ENCODE data around the gene ZFAND3.

ZFAND3 gene

DNA sequence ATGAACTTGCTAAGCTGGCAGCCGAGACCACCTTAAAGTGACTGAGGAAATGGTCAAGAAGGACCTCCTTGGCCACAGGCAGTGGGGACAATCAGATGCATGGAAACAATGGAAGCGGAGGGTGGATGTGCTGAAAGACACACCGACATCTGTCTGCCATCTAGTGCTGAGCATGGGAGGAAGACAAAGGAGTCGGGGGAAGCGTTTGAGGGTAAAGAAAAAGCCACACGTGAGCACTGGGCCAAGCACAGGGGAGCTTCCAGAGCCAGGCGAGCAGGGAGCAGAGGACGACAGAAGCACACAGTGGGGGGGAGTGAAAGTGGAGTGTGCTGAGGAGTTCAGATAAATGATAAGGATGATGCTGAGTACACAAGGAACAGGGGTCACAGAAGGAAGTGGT lies 367.8 kb downstream of the ZFAND3 start:
- DNase-seq: no peak

DNA sequence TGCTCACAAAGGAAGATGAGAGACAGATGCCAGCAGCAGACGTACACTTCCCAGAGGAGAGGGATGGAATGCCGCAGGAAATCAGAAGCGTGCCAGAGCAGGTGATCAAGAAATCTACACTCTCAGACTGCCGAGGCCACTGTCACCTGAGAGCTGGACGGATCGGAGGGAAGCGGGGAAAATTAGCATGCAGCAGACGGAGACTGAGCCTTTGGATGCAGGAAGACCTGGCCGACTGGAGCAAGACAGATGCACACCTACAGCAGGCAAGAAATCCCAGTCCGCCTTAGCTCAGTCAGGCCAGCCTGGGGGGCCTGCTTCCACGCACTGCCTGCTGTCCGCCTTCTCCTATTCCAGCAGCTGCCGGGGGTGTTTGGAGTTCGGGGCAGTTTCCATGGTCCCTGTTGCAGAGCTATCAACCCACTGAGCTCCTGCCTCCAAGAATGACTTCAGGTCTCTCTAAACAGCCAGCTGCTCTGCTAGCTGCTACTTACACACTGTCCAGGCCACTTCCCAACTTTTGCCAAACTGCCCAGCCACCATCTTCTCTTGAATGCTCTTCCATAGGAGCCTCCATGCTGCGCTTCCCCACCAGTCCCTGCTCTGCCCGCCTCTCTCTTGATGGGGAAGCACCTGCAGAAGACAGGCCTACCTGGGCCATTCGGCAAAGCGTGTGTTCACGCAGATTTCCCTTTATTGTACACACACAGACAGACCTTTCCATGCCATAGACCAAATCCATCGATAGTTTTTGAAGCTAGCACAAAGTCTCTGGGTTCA lies 368.5 kb downstream of the ZFAND3 start:
- TF ChIP-seq GATA1 (IDR thresholded peaks at IDR 0.05; ENCODE audit: low read depth, low read length): no peak
- no peak for TF ChIP-seq POLR2A (IDR thresholded peaks at IDR 0.05; ENCODE audit: low read length)
- DNase-seq: no peak

More for the DNA sequence above, 367.8 kb downstream of the ZFAND3 start:
- no peak for TF ChIP-seq GATA1 (IDR thresholded peaks at IDR 0.05; ENCODE audit: low read depth, low read length)
- no peak for TF ChIP-seq POLR2A (IDR thresholded peaks at IDR 0.05; ENCODE audit: low read length)

DNA sequence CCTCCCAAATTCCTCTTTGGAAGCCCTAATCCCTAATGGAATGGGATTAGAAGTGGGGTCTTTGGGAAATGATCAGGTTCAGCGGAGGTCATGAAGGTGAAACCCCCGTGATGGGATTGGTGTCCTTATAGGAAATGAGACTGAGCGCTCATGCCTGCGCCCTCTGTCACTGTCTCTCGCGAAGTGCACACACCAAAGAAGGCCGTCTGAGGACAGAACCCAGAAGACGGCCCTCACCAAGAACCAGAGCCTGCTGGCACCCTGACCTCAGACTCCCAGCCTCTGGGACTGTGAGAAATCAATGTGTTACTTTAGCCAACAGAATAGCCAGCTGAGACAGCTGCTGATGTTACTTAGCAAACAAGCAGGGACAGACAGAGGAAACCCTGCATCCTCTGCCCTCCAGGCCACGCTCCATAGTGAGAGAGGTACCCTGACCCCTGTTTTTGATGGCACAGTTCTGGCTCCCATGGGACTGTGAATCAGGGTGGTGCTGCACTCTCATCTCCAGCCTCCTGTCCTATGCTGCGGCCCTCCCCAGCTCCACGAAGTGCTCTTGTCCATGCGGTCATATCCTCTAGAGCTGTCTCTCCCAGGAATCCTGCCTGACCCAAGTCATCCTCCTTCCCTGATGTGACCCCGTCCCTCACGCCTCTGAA lies 369.3 kb downstream of the ZFAND3 start:
- TF ChIP-seq POLR2A (IDR thresholded peaks at IDR 0.05; ENCODE audit: low read length) (no peak), GATA1 (IDR thresholded peaks at IDR 0.05; ENCODE audit: low read depth, low read length) (no peak)
- no peak for DNase-seq

DNA sequence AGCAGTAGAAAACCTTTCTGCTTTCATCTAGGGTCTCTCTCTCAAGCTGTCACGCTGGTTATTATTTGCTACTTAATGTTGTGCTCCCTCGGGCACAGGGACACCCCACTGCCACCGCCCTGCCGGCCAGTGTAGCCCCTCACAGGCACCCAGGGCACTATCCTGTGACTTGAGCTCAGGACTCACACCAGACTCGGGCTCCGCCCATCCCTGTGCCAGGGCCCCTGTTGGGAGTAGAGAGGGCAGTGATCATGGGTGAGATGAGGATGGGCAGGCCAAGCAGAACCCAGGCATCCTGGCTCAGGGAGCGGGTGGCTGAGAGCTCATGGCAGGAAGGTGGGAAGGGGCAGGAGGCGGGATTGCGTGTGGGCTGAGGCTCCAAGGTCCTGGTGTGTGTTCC lies 371.9 kb downstream of the ZFAND3 start:
- TF ChIP-seq GATA1 (IDR thresholded peaks at IDR 0.05; ENCODE audit: low read depth, low read length) (no peak), POLR2A (IDR thresholded peaks at IDR 0.05; ENCODE audit: low read length) (no peak)
- DNase-seq: no peak

DNA sequence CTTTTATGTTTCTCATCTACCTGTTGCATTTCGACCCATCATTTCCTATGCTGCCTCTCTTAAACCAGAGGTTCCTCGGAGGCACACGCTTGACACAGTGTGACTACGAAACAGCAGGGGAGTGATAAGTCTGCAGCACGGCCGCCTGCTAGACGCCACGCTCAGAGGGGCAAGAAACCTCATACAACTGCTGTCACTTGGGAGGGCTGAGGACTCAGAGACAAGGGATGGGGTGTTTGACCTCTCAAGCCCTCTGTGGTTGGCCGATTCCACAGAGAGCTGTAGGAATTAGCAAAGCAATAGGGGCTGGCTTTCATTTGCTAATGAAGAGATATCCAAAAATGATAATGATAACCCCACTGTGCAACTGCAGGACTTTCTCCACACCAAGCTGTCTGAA lies 372.5 kb downstream of the ZFAND3 start:
- DNase-seq: no peak
- TF ChIP-seq POLR2A (IDR thresholded peaks at IDR 0.05; ENCODE audit: low read length): no peak
- no peak for TF ChIP-seq GATA1 (IDR thresholded peaks at IDR 0.05; ENCODE audit: low read depth, low read length)

DNA sequence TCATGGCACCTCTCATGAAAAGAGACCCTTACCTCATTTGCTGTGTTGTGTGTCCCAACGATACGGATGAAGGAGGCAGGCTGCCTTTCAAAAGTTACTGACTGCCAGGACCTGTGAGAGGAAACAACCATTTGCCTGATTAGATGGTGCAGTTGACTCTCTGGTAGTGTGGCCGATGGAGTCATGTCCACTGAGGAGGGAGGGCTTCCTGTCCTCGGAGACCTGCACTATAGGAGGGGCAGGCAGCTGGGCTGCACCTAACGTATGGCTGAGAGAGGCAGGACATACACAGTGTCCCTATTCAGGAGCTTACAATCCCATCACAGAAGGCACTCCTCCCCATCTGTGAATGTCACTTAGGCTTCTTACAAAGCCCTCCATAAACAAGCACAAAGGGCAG lies 373.0 kb downstream of the ZFAND3 start:
- TF ChIP-seq POLR2A (IDR thresholded peaks at IDR 0.05; ENCODE audit: low read length) (no peak), GATA1 (IDR thresholded peaks at IDR 0.05; ENCODE audit: low read depth, low read length) (no peak)

DNA sequence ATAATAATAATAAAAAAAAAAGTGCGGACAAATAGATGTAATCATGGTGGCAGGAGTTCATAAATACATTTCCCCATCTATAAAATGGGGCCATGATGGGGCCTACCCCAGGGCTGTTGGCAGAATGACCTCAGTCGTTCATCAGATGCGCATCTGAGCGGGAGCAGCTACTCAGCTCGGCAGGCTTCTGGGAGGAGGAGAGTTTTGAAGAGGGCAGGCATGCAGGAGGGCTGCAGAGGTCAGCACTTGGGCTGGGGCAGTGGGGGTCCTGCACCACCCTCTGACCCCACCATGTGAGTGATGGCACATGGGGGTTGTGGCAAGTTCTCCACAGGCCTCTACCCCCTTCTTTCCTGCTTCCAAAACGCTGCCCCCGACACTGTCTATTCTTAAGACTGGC lies 373.5 kb downstream of the ZFAND3 start:
- TF ChIP-seq GATA1 (IDR thresholded peaks at IDR 0.05; ENCODE audit: low read depth, low read length) (no peak), POLR2A (IDR thresholded peaks at IDR 0.05; ENCODE audit: low read length) (no peak)
- DNase-seq: no peak

More for the DNA sequence above, 373.0 kb downstream of the ZFAND3 start:
- DNase-seq: no peak

DNA sequence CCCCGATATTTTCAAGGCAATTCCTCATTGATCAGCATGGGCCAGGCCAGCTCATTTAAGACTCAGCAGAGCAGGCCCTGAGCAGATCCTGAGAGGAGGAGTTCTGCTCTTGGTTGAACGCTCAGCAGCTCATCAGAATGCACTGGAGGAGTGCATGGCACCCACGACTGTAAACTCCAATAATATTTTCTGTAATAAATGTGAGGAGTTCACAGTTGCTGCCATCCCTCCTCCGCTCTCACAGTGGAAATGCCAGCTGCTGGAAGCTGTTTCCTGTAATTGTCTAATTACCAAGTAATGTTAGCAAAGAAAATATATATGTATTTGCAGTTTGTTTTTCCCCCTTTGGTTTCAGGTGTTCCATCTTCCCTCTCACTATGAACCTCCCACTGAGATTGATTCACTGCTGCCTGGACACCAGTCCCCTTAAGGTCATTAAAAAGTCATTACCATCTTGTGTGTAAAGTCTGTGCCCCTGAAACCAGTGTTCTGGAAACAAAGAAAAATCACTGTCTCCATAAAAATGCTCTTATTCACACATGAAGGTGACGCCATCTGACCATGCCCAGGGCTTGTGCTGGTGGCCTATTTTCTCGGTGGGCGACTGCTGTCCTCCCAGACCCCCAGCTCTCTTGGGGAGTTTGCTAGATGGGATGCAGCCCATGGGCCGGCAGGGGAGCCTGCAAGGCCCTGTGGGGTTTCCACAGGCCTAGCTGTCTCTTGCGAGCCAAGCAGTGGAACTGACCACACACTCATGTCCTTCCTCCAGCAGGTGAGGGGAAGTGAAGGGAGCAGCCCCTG lies 374.2 kb downstream of the ZFAND3 start:
- TF ChIP-seq GATA1 (IDR thresholded peaks at IDR 0.05; ENCODE audit: low read depth, low read length) (no peak), POLR2A (IDR thresholded peaks at IDR 0.05; ENCODE audit: low read length) (no peak)
- DNase-seq: no peak

DNA sequence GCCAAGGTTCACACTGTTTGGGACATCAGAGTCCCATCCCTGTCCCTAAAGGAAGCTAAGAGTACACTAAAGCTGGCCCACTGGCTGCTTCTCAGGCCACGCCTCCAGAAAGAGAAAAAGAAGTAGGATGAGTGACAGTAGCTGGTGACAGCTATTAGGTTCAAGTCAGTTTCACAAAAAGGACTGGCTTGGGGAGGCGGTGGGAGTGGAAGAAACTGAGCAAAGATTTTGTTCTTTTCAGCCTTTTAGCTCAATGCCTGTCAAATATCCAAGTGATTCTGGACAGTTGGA lies 374.7 kb downstream of the ZFAND3 start:
- no peak for DNase-seq
- TF ChIP-seq POLR2A (IDR thresholded peaks at IDR 0.05; ENCODE audit: low read length) (no peak), GATA1 (IDR thresholded peaks at IDR 0.05; ENCODE audit: low read depth, low read length) (no peak)

DNA sequence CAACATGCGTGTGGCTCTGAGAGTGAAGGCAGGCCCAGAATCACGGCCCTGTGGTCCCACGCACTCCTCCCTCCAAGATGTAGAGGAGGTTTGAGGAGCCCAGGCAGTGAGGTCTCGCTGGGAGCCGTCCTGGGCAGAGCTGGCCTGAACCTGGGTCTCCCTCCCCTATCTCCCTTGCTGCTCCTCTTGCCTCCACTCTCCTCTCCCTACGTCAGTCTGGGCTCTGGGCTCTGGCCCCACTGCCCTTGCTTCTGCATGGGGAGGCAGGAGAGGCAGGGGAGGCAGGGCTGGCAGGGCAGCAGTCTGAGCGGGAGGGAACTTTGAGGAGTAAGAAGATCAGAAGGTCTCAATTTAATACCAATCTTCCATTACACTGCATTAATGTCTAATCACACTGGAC lies 375.1 kb downstream of the ZFAND3 start:
- no peak for TF ChIP-seq POLR2A (IDR thresholded peaks at IDR 0.05; ENCODE audit: low read length)
- no peak for TF ChIP-seq GATA1 (IDR thresholded peaks at IDR 0.05; ENCODE audit: low read depth, low read length)
- no peak for DNase-seq

DNA sequence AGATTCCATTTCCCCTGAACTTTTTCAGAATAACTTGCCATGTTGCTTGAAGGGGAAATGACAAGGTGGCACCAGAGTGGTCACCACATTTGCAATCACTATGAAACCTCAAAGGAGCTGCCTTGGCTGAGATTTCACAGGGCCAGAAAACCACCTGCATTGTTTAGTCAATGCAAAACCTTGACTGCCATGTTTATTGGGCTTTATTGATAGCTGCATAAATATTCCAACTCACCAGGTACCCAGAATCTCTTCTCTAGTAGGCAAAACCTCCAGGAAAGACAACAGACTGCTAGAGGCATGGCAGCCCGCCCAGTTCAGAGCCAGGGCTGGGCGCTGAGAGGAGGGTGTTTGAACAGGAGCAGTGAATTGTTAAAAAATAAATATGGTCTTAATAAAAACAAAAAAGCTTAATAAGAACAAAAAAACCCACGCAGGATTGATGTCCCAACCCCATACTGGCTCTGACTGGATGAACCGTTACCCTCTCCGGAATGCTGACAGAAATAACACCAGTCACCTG lies 375.6 kb downstream of the ZFAND3 start:
- no peak for TF ChIP-seq GATA1 (IDR thresholded peaks at IDR 0.05; ENCODE audit: low read depth, low read length)
- no peak for TF ChIP-seq POLR2A (IDR thresholded peaks at IDR 0.05; ENCODE audit: low read length)
- no peak for DNase-seq

DNA sequence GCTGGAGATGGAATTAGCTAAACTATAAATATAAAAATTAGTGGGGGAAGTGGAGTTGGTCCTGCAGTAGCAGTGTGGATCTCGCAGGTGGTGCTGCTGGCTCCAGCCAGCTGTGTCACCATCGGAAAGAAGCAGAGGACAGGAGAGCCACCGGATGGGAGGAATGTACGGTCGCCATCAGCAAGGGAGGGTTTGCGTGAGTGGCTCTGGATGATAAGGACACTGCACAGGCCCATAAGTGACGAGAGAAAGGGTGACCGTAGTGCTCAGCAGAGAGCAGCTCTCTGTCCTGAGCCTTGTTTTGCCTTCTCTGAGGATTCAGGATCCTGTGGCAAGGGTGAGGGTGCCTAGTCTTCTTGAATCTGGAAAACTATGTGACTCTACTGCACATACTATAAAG lies 378.7 kb downstream of the ZFAND3 start:
- TF ChIP-seq GATA1 (IDR thresholded peaks at IDR 0.05; ENCODE audit: low read depth, low read length): no peak
- TF ChIP-seq POLR2A (IDR thresholded peaks at IDR 0.05; ENCODE audit: low read length): no peak
- no peak for DNase-seq

Measured in erythroblast (primary cell).